Transverse colon (tissue), 4 donors: Measurements from ENCODE around the gene GATB. TPM values are rescaled to one million over a fixed set of nuclear protein-coding genes. Genes with fewer than 3 reads are reported as not detected.

ENCODE experiments used
- DNase-seq: peaks from one replicate; pipeline ENCODE4 v3.0.0-alpha.2; 2019
- H3K27ac ChIP-seq, 4 donors: fragments of 200-600 bp; sonication (generic); 2 replicates each; pipeline ENCODE4 v1.5.1; 2016 to 2018; ENCODE audit warnings: inconsistent platforms in 4 of 4
- H3K27me3 ChIP-seq: fragments of 200-600 bp; sonication (generic); 2 replicates; pipeline ENCODE4 v1.5.1; 2017; ENCODE audit warnings: inconsistent platforms
- H3K36me3 ChIP-seq, 4 donors: fragments of 200-600 bp; sonication (generic); 2 replicates each; pipeline ENCODE4 v1.5.1; 2017 to 2019; ENCODE audit warnings: inconsistent platforms in 4 of 4
- H3K4me1 ChIP-seq, 4 donors: fragments of 200-600 bp; sonication (generic); 2 replicates each; pipeline ENCODE4 v1.5.1; 2017 to 2020; ENCODE audit warnings: inconsistent platforms in 4 of 4
- H3K4me3 ChIP-seq, 4 donors: fragments of 200-600 bp; sonication (generic); 1 replicate in 1 of 4; 2 replicates in 3 of 4; pipeline versions ENCODE4 v1.5.1 to v1.6.1; 2017 to 2019; ENCODE audit warnings: inconsistent platforms in 4 of 4
- H3K9me3 ChIP-seq, 2 donors: fragments of 200-600 bp; sonication (generic); 2 replicates each; pipeline ENCODE4 v1.5.1; 2017 to 2019; ENCODE audit warnings: inconsistent platforms in 2 of 2
- EP300 ChIP-seq: sonication (generic); formaldehyde crosslinking; IDR thresholded peaks from one replicate; pipeline ENCODE4 v1.6.1; 2017; ENCODE audit warnings: antibody characterized with exemption, low read depth
- POLR2A ChIP-seq: fragments of 450-650 bp; IDR thresholded peaks from one replicate; pipeline ENCODE4 v1.6.1; 2016; ENCODE audit warnings: antibody characterized with exemption, mild to moderate bottlenecking, moderate library complexity
- POLR2AphosphoS5 ChIP-seq, 3 donors: sonication (generic); formaldehyde crosslinking; IDR thresholded peaks; one replicate each; pipeline ENCODE4 v1.6.1; 2016; ENCODE audit warnings: antibody characterized with exemption in 3 of 3
- WGBS, 2 donors: methylation state at CpG; one replicate each; pipeline ENCODE4 v1.1.5; 2018; ENCODE audit warnings: low coverage in 1 of 2; 5-methylcytosine and 5-hydroxymethylcytosine counted together
- in situ Hi-C, 4 donors: fragments of 200-750 bp; cut with MboI; loops; one replicate each; pipeline versions ENCODE4 v1.15.0 to v1.15.1; 2017; ENCODE audit warnings: low sequenced_read_pairs in 3 of 4, low pct_ligation_motif_present in 1 of 4, low pct_unique_long_range_greater_than_20kb in 1 of 4
- intact Hi-C: fragments of 100-400 bp; cut with DNase I; formaldehyde crosslinking; loops from one replicate; pipeline ENCODE4 v1.15.1; 2023; ENCODE audit warnings: low total_unique reads
- total RNA-seq, 4 donors: library from RNA; depleted of rRNA; stranded (reverse); fragments of >200 nt; gene quantifications; one replicate each; pipeline ENCODE4 v1.1.0, GENCODE V29; 2016
- TF ChIP-seq, protein P1 (sequence below), 5 experiments: fragments of 200-600 bp in 3 of 5; fragments of 450-650 bp in 2 of 5; sonication (generic) in 3 of 5; IDR thresholded peaks; 1 replicate in 2 of 5; 2 replicates in 3 of 5; pipeline ENCODE4 v1.5.1; 2016 to 2017; ENCODE audit warnings: antibody characterized with exemption in 5 of 5, inconsistent platforms in 3 of 5, mild to moderate bottlenecking in 2 of 5, moderate library complexity in 1 of 5

Gene GATB
- total RNA-seq, 4 donors from 2014 or later: 22.5 to 111 (median 27.3) TPM

- intact Hi-C loops: no loop called here
- 73 to 74% methylated on average over 3 to 4 of the region's 4 CpGs for WGBS, 2 donors
- Histone ChIP-seq H3K4me1 (peaks cover 0 to 25% (median 6%) of the 10 kb centered on the region in 4 donors), H3K9me3 (no peaks in the 10 kb centered on the region), H3K27me3 (no peaks in the 10 kb centered on the region), H3K4me3 (no peak overlapping the region), H3K36me3 (no peaks in the 10 kb centered on the region), H3K27ac (peak overlapping the region in 1 of 4 donors; percentile 46)
- DNase-seq: no peak
- TF ChIP-seq, protein P1, sequence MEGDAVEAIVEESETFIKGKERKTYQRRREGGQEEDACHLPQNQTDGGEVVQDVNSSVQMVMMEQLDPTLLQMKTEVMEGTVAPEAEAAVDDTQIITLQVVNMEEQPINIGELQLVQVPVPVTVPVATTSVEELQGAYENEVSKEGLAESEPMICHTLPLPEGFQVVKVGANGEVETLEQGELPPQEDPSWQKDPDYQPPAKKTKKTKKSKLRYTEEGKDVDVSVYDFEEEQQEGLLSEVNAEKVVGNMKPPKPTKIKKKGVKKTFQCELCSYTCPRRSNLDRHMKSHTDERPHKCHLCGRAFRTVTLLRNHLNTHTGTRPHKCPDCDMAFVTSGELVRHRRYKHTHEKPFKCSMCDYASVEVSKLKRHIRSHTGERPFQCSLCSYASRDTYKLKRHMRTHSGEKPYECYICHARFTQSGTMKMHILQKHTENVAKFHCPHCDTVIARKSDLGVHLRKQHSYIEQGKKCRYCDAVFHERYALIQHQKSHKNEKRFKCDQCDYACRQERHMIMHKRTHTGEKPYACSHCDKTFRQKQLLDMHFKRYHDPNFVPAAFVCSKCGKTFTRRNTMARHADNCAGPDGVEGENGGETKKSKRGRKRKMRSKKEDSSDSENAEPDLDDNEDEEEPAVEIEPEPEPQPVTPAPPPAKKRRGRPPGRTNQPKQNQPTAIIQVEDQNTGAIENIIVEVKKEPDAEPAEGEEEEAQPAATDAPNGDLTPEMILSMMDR (IDR thresholded peaks at IDR 0.05): no peak
- no peak for TF ChIP-seq EP300
- TF ChIP-seq POLR2AphosphoS5 (IDR thresholded peaks at IDR 0.05): no peak
- no peak for TF ChIP-seq POLR2A
- in situ Hi-C loops: no loop called here
Measured at GRCh38 chr4:151690876-151691275, 69.9 kb downstream of the GATB start.

- intact Hi-C loops (no loop called here), in situ Hi-C loops (no loop called here)
- WGBS, 2 donors: 36 to 47% methylated on average over 4 of the region's 4 CpGs
- peak overlapping the region in 1 of 4 donors; percentile 46 for H3K27ac ChIP-seq
- no peaks in the 10 kb centered on the region for H3K9me3 ChIP-seq
- TF ChIP-seq POLR2A: no peak
- no peak for TF ChIP-seq POLR2AphosphoS5 (IDR thresholded peaks at IDR 0.05)
- TF ChIP-seq EP300: no peak
- TF ChIP-seq, protein P1 (IDR thresholded peaks at IDR 0.05): no peak
- H3K4me1 ChIP-seq: peaks cover 0 to 25% (median 6%) of the 10 kb centered on the region in 4 donors
- H3K36me3 ChIP-seq: no peaks in the 10 kb centered on the region
- no peak overlapping the region for H3K4me3 ChIP-seq
- no peak for DNase-seq
- no peaks in the 10 kb centered on the region for H3K27me3 ChIP-seq
Measured at GRCh38 chr4:151690164-151690870, 70.5 kb downstream of the GATB start.

- Histone ChIP-seq H3K27ac (peak overlapping the region in 2 of 4 donors; percentile 46 to 50), H3K27me3 (no peaks in the 10 kb centered on the region), H3K9me3 (no peaks in the 10 kb centered on the region), H3K4me3 (no peak overlapping the region), H3K36me3 (no peaks in the 10 kb centered on the region), H3K4me1 (peaks cover 0 to 25% (median 6%) of the 10 kb centered on the region in 4 donors)
- WGBS, 2 donors: 83 to 88% methylated on average over 3 to 10 of the region's 10 CpGs
- in situ Hi-C loops (no loop called here), intact Hi-C loops (no loop called here)
- TF ChIP-seq POLR2AphosphoS5 (IDR thresholded peaks at IDR 0.05) (no peak), POLR2A (no peak), EP300 (no peak)
- TF ChIP-seq, protein P1 (IDR thresholded peaks at IDR 0.05): no peak
- DNase-seq: no peak
Measured at GRCh38 chr4:151689211-151689991, 71.4 kb downstream of the GATB start.

GRCh38 chr4:151688785-151689043, 72.1 kb downstream of the GATB start:
- in situ Hi-C loops (no loop called here), intact Hi-C loops (no loop called here)
- Histone ChIP-seq H3K36me3 (no peaks in the 10 kb centered on the region), H3K4me3 (no peak overlapping the region), H3K27ac (peak overlapping the region; percentile 10 to 50 (median 27)), H3K27me3 (no peaks in the 10 kb centered on the region), H3K4me1 (peaks cover 0 to 25% (median 6%) of the 10 kb centered on the region in 4 donors), H3K9me3 (no peaks in the 10 kb centered on the region)
- TF ChIP-seq EP300: no peak
- TF ChIP-seq POLR2AphosphoS5 (IDR thresholded peaks at IDR 0.05): no peak
- TF ChIP-seq, protein P1 (IDR thresholded peaks at IDR 0.05): no peak
- no peak for TF ChIP-seq POLR2A
- no peak for DNase-seq
